ENCODE data around the gene SLC49A3. TPM values are rescaled to one million over a fixed set of nuclear protein-coding genes. Genes with fewer than 3 reads are reported as not detected.
A peak's percentile ranks its signal among the peaks of the same experiment; 100 is the strongest.

Gene SLC49A3
- total RNA-seq, 4 donors from 2014 or later: 9.4 to 21.1 (median 19.0) TPM

DNA sequence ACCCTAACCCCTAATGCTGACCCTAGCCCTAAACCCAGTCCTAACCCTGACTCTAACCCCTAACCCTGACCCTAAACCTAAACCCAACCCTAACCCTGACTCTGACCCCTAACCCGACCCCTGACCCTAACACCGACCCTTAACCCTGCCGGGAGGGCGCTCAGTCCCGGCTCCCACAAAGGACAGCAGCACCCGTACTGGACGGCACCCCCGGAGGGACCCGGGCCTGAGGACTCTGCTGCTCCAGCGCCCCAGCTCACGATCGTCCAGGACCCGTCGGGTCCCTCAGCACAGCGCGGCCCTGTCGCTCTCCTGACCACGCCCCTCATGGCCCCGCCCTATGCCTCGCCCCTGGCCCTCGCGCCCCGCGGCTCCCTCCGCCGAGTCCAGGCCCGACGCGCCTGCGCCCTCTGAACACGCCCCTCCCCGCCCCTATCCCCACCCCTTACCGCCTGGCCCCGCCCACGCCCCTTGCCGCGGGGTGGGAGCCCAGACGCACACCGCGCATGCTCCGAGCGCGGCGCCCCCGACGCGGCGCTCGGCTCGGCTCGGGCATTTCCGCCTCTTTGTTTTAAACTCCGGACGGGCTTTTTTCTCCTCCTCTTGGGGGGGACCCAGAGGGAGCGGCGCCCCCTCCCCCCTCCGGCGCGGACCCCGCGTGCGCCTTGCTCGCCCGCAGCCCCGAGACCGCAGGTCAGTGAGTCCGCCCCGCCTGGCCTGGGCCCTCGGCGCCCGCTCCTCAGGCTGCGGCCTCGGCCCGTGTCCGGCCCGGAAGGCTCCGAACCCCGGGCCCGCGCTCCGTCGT, 16.5 kb upstream of the SLC49A3 start, which contains the start of gene PCGF3:
Gene PCGF3, plus strand, starts transcription at position 555 of the 805 bp plus-strand sequence. CDS start 27,849 bp downstream, outside the sequence.
- ATAC-seq (ENCODE audit: low FRiP score) (peak; percentile 97), DNase-seq (ENCODE audit: low spot score) (peak; percentile 86)
- TF ChIP-seq, protein P1, sequence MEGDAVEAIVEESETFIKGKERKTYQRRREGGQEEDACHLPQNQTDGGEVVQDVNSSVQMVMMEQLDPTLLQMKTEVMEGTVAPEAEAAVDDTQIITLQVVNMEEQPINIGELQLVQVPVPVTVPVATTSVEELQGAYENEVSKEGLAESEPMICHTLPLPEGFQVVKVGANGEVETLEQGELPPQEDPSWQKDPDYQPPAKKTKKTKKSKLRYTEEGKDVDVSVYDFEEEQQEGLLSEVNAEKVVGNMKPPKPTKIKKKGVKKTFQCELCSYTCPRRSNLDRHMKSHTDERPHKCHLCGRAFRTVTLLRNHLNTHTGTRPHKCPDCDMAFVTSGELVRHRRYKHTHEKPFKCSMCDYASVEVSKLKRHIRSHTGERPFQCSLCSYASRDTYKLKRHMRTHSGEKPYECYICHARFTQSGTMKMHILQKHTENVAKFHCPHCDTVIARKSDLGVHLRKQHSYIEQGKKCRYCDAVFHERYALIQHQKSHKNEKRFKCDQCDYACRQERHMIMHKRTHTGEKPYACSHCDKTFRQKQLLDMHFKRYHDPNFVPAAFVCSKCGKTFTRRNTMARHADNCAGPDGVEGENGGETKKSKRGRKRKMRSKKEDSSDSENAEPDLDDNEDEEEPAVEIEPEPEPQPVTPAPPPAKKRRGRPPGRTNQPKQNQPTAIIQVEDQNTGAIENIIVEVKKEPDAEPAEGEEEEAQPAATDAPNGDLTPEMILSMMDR (IDR thresholded peaks at IDR 0.05): no peak

DNA sequence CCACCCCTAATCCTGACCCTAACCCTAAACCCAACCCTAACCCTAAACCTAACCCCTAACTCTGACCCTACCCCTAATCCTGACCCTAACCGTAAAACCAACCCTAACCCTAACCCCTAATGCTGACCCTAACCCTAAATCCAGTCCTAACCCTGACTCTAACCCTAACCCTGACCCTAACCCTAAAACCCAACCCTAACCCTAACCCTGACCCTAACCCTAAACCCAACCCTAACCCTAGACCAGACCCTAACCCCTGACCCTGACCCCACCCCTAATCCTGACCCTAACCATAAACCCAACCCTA, 16.0 kb upstream of the SLC49A3 start:
- TF ChIP-seq, protein P1 (IDR thresholded peaks at IDR 0.05): no peak
- DNase-seq (ENCODE audit: low spot score): no peak
- ATAC-seq (ENCODE audit: low FRiP score): no peak

DNA sequence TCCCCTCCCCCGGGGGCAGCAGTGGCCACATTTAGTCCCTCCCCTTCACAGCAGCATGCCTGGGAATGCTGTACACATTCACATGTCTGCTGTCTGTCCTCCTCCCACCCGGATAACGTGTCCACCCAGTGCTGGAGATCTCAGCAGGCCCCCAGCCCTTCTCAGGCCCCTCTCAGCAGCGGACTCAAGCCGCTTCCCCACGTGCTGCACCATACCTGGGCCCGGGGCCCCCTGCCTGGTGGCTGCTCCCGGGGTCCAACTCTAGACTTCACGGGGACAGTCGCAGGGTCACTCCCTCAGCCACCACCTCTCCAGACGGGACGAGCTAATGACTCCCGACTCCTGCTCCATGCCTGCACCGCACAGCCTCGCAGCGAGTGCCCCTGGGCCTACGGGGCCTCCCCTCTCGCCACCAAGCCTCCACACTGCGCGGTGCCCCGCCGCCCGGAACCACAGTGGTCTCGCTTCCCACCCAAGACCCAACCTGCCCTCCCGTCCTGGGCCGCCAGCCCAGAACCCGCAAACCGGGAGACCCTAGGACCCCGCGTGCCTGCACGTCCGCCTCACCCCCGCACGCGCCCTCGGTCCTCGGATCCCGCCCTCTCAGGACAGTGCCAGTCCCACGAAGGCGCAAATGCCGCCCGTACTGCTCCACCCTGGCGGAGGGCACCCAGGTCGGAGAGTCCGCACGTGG, 15.4 kb upstream of the SLC49A3 start:
- ATAC-seq (ENCODE audit: low FRiP score) (no peak), DNase-seq (ENCODE audit: low spot score) (no peak)
- TF ChIP-seq, protein P1 (IDR thresholded peaks at IDR 0.05): no peak

DNA sequence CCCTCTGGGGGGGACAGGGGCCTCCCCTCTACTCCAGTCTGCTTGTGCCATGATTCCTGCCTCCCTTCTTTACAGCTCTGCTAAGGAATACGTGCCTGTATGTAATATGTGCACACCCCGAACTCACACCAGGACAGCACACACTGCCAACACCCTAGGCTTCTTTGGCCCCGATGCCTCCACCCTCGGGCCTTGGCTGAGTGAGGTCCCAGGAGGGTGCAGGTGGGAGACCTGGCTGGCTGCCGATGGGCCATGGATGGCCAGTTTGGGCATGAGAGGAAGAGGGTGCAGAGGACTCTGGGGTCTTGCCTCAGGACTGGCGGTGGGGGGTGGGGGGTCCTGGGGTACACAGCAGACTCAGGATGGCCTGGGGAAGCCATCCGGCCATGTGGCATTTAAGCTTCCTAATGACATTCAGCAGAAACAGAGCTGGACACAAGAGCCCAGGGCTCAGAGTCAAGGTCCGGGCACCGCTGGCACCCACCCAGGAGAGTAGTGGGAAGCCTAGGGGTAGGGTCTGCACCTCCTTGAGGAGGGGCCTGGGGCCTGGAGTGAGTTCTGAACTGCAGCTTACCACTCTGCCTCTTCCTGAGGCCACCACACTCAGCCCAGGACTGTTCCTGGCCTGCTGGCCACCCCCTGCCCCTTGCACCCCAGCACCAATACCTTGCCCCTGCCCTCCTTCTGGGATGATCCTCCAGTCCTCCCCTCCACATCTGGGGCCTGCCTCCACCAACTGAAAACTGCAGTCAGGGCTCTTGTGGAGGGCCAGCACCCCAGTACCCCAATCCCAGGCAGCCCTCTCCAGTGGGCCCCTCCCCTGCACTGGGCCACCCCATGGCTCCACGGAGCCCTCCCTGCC, 14.6 kb upstream of the SLC49A3 start:
- ATAC-seq (ENCODE audit: low FRiP score): no peak
- DNase-seq (ENCODE audit: low spot score): no peak
- TF ChIP-seq, protein P1 (IDR thresholded peaks at IDR 0.05): no peak

DNA sequence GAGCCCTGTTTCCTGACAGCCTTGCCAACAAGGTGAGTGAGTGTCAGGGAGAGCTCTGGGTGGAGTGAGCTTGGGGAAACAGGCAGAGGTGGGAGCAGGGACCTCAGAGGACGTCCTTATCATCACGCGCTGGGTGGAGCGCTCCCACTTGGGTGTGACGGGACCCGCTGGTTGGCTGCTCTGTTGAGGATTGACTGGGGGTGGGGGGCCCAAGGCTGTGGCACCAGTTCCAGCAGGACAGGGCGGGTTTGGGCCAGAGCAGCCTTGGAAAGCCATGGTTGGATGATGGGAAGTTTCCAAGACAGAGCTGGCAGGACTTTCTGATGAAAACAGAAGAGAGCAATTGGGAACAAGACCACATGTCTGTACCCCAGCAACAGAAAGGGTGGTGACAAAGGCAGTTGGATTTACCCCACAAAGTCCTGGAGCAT, 13.7 kb upstream of the SLC49A3 start:
- no peak for DNase-seq (ENCODE audit: low spot score)

GRCh38 chr4:700587-701264, 11.8 kb upstream of the SLC49A3 start:
- ATAC-seq (ENCODE audit: low FRiP score) (no peak), DNase-seq (ENCODE audit: low spot score) (no peak)
- TF ChIP-seq, protein P1 (IDR thresholded peaks at IDR 0.05): no peak

More for the DNA sequence above, 13.7 kb upstream of the SLC49A3 start:
- TF ChIP-seq, protein P1 (IDR thresholded peaks at IDR 0.05): no peak
- ATAC-seq (ENCODE audit: low FRiP score): no peak

Data from omental fat pad (tissue), 4 donors.